ENCODE data around the gene GGCX. TPM values are rescaled to one million over a fixed set of nuclear protein-coding genes. Genes with fewer than 3 reads are reported as not detected.

Gene GGCX
- total RNA-seq, 1 experiment from 2014 or later, result 27.0 TPM

DNA sequence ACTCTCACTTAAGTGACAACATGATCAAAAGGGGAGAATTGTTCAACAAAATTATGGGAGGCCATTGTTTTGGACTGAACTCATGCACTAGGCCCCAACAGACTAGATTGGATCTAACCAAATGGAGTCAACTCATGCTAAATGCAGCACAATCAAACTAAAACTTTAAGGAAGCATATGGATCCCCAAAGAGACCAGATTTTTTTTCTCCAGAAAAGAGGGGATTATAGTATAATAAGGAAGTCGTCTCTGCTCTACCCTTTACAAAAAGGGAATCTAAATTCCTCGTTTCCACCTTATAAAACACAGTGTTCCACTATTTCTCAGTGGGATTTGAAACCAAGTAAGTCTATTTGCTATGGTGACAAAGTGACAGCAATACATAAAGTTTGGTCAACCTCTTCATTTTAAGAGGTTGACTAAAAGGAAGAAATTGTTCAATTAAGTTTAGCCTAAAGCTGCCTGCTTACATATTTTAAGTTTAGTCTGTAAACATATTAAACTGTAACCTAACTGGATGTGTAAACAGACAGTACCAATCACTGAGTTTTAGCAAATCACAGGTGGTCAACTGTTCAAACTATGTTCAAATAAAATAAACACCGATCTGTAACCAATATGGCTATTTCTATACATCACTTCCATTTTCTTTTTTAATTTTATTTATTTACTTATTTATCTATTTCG lies 63.2 kb downstream of the GGCX start:
- no peak for DNase-seq (ENCODE audit: low spot score)
- in situ Hi-C loops (cut with HindIII; ENCODE audit: low sequenced_read_pairs), result no loop called here

DNA sequence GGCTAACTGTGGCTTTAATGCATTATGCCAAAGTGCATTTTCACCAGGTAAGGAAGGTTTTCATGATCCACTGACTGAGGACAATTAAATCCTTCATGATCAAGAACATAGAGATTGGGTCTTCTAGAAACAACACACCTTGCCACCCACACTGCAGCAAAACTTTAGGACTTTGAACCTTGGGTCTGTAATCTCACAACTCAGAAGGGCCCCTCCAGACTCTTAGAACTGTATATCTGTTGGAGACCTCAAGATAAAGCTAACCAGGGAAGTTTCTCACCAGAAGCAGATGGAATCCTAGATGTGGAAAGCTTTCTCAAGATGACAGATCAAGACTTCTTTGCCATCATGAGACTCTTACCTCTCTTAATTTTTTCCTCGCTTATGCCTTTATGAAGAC lies 64.9 kb downstream of the GGCX start:
- no peak for DNase-seq (ENCODE audit: low spot score)
- in situ Hi-C loops (cut with HindIII; ENCODE audit: low sequenced_read_pairs), result no loop called here

Other genes with a start within 250 kb of the GGCX start
- gene TGOLN2, start 233.5 kb downstream of the GGCX start, total RNA-seq (2014; rRNA removed; shearing (Covaris generic)), result 14.1 and 16.9 TPM in 2 replicates
- gene RETSAT, start 207.0 kb downstream of the GGCX start, total RNA-seq (2014; rRNA removed; shearing (Covaris generic)), result 32.1 and 39.6 TPM in 2 replicates
- 11.0 and 11.2 TPM in 2 replicates for gene ELMOD3, start 206.7 kb downstream of the GGCX start, total RNA-seq (2014; rRNA removed; shearing (Covaris generic))
- gene CAPG, start 151.1 kb downstream of the GGCX start, total RNA-seq (2014; rRNA removed; shearing (Covaris generic)), result 1.0 and 5.3 TPM in 2 replicates
- not detected in 2 replicates for gene SH2D6, start 142.8 kb downstream of the GGCX start, total RNA-seq (2014; rRNA removed; shearing (Covaris generic))
- gene MAT2A, start 22.3 kb downstream of the GGCX start, total RNA-seq (2014; rRNA removed; shearing (Covaris generic)), result 68.1 and 85.2 TPM in 2 replicates
- 69.9 and 73.2 TPM in 2 replicates for gene VAMP8, start 16.1 kb upstream of the GGCX start, total RNA-seq (2014; rRNA removed; shearing (Covaris generic))
- 0.85 and 1.9 TPM in 2 replicates for gene VAMP5, start 22.9 kb upstream of the GGCX start, total RNA-seq (2014; rRNA removed; shearing (Covaris generic))
- 130 and 155 TPM in 2 replicates for gene RNF181, start 34.3 kb upstream of the GGCX start, total RNA-seq (2014; rRNA removed; shearing (Covaris generic))
- 20.3 and 20.7 TPM in 2 replicates for gene TMEM150A, start 41.2 kb upstream of the GGCX start, total RNA-seq (2014; rRNA removed; shearing (Covaris generic))
- 34.0 and 34.3 TPM in 2 replicates for gene C2orf68, start 50.6 kb upstream of the GGCX start, total RNA-seq (2014; rRNA removed; shearing (Covaris generic))
- 122 and 141 TPM in 2 replicates for gene USP39, start 54.7 kb upstream of the GGCX start, total RNA-seq (2014; rRNA removed; shearing (Covaris generic))
- gene SFTPB, start 106.7 kb upstream of the GGCX start, total RNA-seq (2014; rRNA removed; shearing (Covaris generic)), result not detected in 2 replicates
- not detected in 2 replicates for gene GNLY, start 132.9 kb upstream of the GGCX start, total RNA-seq (2014; rRNA removed; shearing (Covaris generic))
- 18.9 and 25.8 TPM in 2 replicates for gene ATOH8, start 192.5 kb upstream of the GGCX start, total RNA-seq (2014; rRNA removed; shearing (Covaris generic))